ENCODE data around the gene NYAP1.
"Not testable (repeated sequence)": the region's sequence is repeated elsewhere in the genome, so short reads cannot be mapped to it uniquely, and the experiment has no call there.

NYAP1 gene

DNA sequence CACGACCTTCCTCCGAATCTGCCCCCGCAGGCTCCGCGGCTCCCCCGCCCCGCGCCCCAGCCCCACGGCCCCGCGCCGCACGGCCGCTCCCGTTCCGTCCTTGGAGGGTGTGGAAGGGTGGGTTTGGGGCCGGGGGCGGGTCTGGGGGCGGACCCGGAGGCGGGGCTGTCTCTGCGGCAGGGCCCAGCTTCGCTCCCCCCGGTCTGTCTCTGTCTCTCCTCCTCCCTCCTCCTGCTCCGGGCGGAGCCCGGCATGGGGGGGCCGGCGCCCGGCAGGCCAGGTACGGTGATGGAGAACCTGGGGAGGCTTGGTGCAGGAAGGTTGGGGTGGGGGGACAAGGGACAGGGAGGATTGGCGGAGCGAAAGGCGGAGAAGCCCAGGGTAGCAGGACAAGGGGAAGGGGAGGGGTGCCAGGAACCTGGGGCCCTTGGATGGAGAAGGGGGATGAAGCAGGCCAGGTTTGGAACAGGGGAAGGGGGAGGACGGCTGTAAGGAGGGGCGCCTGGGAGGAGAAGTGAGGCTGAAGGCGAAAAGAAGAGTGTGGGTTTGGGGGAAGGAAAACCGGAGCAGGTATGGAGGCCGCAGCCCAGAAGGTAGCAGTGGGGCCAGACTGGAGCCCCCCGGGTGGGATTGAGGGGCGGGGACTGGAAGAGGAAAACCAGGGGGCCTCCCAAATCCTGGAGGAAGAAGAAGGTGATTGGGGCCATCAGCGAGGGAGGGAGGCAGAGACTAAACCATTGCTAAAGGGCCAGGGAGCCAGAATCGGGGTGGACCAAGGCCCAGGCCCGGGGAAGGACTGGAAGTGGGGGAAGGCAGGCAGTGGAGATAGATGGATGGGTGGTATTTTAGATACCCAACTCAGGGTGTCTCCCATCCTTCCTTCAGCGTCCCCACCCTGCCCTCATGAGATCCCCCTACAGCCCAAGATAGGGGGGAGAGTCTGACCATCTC lies at the start of gene NYAP1:
Gene NYAP1 (plus strand): TSS at position 206 of the 951 bp plus-strand sequence. CDS start 1,385 bp downstream, outside the sequence.
- no peak for DNase-seq

GRCh38 chr7:100434297-100435144 lies 49.2 kb upstream of the NYAP1 start:
- no peak for DNase-seq

- DNase-seq = no peak
Measured at GRCh38 chr7:100435401-100436304, 48.1 kb upstream of the NYAP1 start.

DNA sequence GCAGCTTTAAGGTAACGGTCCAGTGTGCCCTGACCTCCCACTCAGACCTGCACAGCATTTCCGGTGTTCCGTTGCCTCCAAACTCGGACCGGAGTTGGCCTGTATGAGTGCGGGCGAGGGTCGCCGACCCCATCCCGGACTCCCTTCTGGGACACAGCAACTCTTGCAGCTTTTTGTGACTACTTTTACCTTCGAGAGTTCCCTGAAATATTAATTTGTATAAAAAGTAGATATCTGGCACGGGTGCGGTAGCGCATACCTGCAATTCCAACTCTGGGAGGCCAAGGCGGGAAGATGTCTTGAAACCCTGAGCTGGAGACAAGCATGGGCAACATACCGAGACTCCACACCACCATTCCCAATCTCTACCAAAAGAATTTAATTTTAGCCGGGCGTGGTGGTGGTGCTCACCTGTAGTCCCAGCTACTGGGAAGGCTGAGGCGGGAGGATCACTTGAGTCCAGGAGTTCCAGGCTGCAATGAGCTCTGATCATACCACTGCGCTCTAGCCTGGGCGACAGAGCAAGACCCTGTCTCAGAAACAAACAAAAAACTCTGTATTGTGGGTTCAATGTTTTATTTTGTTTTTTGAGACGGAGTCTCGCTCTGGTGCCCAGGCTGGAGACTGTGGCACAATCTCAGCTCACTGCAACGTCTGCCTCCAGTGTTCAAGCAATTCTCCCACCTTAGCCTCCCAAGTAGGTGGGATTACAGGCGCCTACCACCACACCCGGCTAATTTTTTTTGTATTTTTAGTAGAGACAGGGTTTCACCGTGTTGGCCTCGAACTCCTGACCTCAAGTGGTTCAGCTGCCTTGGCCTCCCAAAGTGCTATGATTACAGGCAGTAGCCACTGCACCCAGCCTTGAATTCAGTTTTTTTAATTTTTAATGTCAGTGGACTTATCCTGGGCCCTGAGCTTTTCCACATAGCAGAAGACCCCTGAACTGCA lies 46.3 kb upstream of the NYAP1 start:
- no peak for DNase-seq

DNA sequence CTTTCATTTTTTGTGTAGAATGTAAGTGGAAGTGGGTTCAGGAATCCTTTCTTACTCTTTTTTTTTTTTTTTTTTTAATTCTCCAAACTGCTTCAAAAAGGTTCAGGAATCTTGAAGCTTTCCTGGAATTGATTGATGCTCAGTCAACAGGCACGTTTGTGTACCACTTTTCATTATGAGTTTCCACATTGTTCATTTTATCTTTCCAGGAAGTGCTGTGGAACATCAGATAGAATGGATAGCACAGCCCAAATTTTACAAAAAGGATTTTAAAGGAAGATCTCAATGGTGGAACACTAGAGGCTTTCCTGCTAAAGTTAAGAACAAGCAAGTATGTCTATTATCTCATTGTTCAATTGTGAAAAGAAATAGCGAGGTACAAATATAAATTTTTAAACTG lies 45.6 kb upstream of the NYAP1 start:
- no peak for DNase-seq

DNA sequence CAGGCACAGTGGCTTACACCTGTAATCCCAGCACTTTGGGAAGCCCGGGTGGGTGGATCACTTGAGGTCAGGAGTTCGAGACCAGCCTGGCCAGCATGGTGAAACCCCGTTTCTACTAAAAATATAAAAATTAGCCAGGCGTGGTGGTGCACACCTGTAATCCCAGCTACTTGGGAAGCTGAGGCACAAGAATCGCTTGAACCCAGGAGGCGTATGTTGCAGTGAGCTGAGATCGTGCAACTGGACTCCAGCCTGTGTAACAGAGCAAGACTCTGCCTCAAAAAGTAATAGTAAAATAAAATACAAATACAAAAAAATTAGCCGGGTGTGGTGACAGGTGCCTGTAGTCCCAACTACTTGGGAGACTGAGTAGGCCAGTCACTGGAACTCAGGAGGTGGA lies 45.0 kb upstream of the NYAP1 start:
- not testable (repeated sequence) for DNase-seq

- not testable (repeated sequence) for DNase-seq
Measured at GRCh38 chr7:100439244-100439643, 44.5 kb upstream of the NYAP1 start.

- no peak for DNase-seq
Measured at GRCh38 chr7:100441641-100442535, 41.8 kb upstream of the NYAP1 start.

GRCh38 chr7:100443096-100443840 lies 40.5 kb upstream of the NYAP1 start:
- no peak for DNase-seq

DNA sequence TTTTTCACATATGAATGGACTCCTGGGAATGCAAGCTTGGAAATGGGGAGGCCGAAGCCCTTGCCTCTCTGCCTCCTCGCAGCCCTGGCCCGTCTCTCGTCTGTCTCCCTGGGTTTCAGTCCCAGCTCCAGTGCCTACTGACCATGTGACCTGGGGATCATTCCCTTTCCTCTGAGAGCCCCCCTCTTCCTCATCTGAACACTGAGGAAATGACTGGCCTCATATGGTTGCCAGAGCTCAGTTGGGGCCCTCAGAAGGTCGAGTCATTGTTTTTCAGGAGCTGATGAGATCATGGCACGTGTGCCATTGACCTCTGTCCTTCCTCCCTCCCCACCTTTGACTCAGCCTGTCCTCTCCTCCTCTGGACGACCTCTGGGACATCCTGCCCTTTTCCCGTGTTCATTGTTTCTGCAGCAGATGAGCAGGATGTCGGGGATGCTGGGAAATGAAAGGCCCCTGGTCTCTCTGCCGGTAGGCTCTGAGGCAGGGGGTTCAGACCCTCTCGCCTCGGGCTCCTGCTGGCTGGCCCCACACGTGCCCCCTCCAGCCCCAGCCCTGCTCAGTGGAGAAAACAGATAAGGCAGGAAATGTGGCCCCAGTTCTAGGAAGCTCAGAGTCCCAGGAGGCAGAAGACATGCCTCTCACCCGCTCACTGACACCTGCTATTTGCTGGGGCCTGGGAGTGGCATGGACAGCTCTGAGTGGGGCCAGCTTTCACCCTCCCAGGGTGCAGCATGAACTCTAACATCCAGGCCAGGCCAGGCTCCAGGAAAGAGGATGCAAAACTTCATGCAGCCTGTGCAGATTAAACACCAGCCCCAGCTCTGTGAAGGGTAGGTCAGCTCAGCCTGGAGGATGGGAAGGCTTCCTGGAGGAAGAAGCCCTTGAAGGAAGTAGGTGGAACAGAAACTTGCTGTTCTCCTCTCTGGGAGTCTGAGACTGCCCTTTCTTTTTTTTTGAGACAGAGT lies 39.1 kb upstream of the NYAP1 start:
- DNase-seq = no peak

DNA sequence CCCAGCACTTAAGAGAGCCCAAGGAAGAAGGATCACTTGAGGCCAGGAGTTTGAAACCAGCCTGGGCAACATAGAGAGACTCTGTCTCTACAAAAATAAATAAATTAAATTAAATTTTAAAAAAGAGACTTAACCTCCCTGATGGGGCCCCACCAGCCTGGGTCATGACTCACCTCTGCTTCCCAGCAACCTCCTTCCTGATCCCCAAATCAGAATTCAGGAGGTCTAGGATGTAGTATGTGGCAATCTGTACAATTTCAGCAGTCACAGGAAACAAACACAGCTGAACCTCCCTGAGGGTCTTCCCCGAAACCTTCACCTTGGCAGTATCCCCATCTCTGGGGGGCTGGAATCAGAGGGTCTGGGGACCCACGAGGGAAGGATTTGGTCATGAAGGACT lies 37.7 kb upstream of the NYAP1 start:
- DNase-seq = no peak

- DNase-seq = not testable (repeated sequence)
Measured at GRCh38 chr7:100447363-100447762, 36.4 kb upstream of the NYAP1 start.

GRCh38 chr7:100449190-100449795 lies 34.4 kb upstream of the NYAP1 start:
- DNase-seq = no peak

- DNase-seq = no peak
Measured at GRCh38 chr7:100452513-100452912, 31.2 kb upstream of the NYAP1 start.

DNA sequence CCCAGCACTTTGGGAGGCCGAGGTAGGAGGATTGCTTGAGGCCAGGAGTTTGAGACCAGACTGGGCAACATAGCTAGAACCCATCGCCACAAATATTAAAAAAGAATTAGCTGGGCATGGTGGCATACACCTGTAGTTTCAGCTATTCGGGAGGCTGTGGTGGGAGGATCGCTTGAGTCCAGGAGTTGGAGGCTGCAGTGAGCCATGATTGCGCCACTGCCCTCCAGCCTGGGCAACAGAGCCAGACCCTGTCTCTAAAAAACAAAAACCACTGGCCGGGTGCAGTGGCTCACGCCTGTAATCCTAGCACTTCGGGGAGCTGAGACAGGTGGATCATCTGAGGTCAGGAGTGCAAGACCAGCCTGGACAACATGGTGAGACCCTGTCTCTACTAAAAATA lies 29.9 kb upstream of the NYAP1 start:
- DNase-seq = not testable (repeated sequence)

GRCh38 chr7:100455206-100455605 lies 28.5 kb upstream of the NYAP1 start:
- DNase-seq = no peak

DNA sequence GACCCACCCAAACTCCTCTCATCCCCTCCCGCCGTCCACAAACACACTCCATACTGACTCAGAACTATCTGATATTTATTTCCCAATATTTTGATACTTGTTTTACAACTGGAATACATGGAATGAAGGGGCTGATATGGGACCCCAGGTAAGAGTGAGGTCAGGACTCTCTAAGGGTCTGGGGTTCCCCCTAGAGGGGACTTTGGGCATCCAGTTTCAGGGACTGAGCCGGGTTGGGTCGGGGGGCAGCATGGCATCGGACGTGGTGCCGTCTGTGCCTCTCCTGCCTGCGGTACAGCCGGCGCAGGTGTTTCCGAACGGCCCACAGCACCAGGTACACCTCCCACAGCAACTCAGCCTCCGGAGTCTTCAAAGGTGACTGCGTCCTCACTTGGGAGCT lies 27.2 kb upstream of the NYAP1 start:
- DNase-seq = no peak

DNA sequence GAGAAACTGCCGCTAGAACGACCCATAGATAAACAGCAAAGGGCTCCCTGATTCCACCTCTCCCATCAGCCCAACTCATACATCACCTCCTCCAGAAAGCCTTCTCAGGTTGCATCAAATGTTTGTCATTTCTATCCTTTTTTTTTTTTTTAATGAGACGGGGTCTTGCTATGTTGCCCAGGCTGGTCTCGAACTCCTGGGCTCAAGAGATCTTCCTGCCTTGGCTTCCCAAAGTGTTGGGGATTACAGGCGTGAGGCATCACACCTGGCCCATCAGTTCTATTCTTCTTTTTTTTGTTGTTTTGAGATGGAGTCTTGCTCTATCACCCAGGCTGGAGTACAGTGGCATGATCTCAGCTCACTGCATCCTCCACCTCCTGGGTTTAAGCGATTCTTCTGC lies 26.7 kb upstream of the NYAP1 start:
- DNase-seq = no peak
